B cell (primary cell): Measurements from ENCODE around the gene DLX1. TPM values are rescaled to one million over a fixed set of nuclear protein-coding genes. Genes with fewer than 3 reads are reported as not detected.

Experiments used
- ATAC-seq: fragments of 200-7000 bp; cut with Tn5 transposase; one replicate; pipeline ENCODE4 v1.10.0; 2021; ENCODE audit warnings: low read depth, mild to moderate bottlenecking, moderate number of reproducible peaks, moderate library complexity
- CTCF ChIA-PET: fragments of 350-600 bp; sonication (Branson Sonifier 250); formaldehyde crosslinking; loops from one replicate; lab custom pipeline; 2021; ENCODE audit warnings: antibody characterized with exemption, inconsistent platforms; lab: Charles Lee
- POLR2A ChIA-PET: fragments of 350-600 bp; sonication (Branson Sonifier 250); formaldehyde crosslinking; loops from one replicate; lab custom pipeline; 2021; ENCODE audit warnings: antibody characterized with exemption; lab: Charles Lee
- DNase-seq: peaks from one replicate; pipeline ENCODE4 v3.0.0; 2013
- H2AFZ ChIP-seq: 2 replicates; pipeline ENCODE4 v1.6.1; 2012; ENCODE audit warnings: mild to moderate bottlenecking, low read depth, low read length; ENCODE audit not compliant: insufficient read depth, poor library complexity, severe bottlenecking
- H3K27ac ChIP-seq, 2 donors: 1 replicate in 1 of 2; 2 replicates in 1 of 2; pipeline ENCODE4 v1.5.1; 2012 to 2013; ENCODE audit warnings: low read length in 2 of 2, mild to moderate bottlenecking in 2 of 2, moderate library complexity in 1 of 2
- H3K27me3 ChIP-seq, 4 experiments: fragments of 200-600 bp in 1 of 4; sonication (generic) in 1 of 4; replicated peaks in 1 of 4; 1 replicate in 2 of 4; 2 replicates in 2 of 4; pipeline versions ENCODE4 v1.6.1 to v1.7.0; 2013 to 2016; ENCODE audit warnings: low read length in 3 of 4, mild to moderate bottlenecking in 2 of 4, mixed read lengths in 1 of 4, moderate library complexity in 1 of 4; ENCODE audit not compliant: insufficient read depth in 4 of 4, control insufficient read depth in 3 of 4; ENCODE audit errors: control extremely low read depth in 1 of 4
- H3K36me3 ChIP-seq, 2 experiments: replicated peaks in 1 of 2; 1 replicate in 1 of 2; 2 replicates in 1 of 2; pipeline versions ENCODE4 v1.6.1 to v1.7.1; 2013; ENCODE audit warnings: low read length in 1 of 2; ENCODE audit not compliant: insufficient read depth in 2 of 2, control insufficient read depth in 1 of 2; ENCODE audit errors: control extremely low read depth in 1 of 2, extremely low read depth in 1 of 2
- H3K4me1 ChIP-seq, 2 donors: fragments of 200-600 bp in 1 of 2; sonication (generic) in 1 of 2; 1 replicate in 1 of 2; 2 replicates in 1 of 2; pipeline versions ENCODE4 v1.5.1 to v1.6.1; 2013 to 2017; ENCODE audit warnings: low read length in 2 of 2; ENCODE audit not compliant: control insufficient read depth in 2 of 2, insufficient read depth in 2 of 2
- H3K4me2 ChIP-seq: replicated peaks from 2 replicates; pipeline ENCODE3; 2012; ENCODE audit warnings: mild to moderate bottlenecking, low read depth, low read length; ENCODE audit not compliant: poor library complexity, severe bottlenecking
- H3K4me3 ChIP-seq, 5 experiments: fragments of 200-600 bp in 1 of 5; sonication (generic) in 1 of 5; 1 replicate in 3 of 5; 2 replicates in 2 of 5; pipeline versions ENCODE4 v1.5.1 to v1.7.0; 2011 to 2016; ENCODE audit warnings: low read length in 4 of 5, mild to moderate bottlenecking in 4 of 5, low read depth in 2 of 5, control low read depth in 1 of 5, moderate library complexity in 1 of 5; ENCODE audit not compliant: insufficient read depth in 1 of 5; ENCODE audit errors: control extremely low read depth in 1 of 5, extremely low read depth in 1 of 5
- H3K79me2 ChIP-seq: fragments of 200-600 bp; sonication (generic); one replicate; pipeline ENCODE4 v1.6.0; 2016; ENCODE audit warnings: low read length; ENCODE audit not compliant: control insufficient read depth, insufficient read depth
- H3K9ac ChIP-seq: fragments of 200-600 bp; sonication (generic); 2 replicates; pipeline ENCODE4 v1.6.1; 2017; ENCODE audit warnings: mild to moderate bottlenecking, low read length, moderate library complexity
- H3K9me3 ChIP-seq, 3 donors: one replicate each; pipeline versions ENCODE4 v1.6.1 to v1.7.1; 2013; ENCODE audit warnings: low read length in 2 of 3; ENCODE audit not compliant: control insufficient read depth in 2 of 3, insufficient read depth in 1 of 3; ENCODE audit errors: control extremely low read depth in 1 of 3
- H4K20me1 ChIP-seq: 2 replicates; pipeline ENCODE4 v1.6.0; 2012; ENCODE audit warnings: mild to moderate bottlenecking, low read length; ENCODE audit not compliant: insufficient read depth, control insufficient read depth, poor library complexity, severe bottlenecking
- H3K27ac Mint-ChIP-seq: one replicate; pipeline ENCODE4 v1.8.0; 2021; ENCODE audit warnings: mixed read lengths
- H3K27me3 Mint-ChIP-seq: one replicate; pipeline ENCODE4 v1.8.0; 2021; ENCODE audit warnings: mixed read lengths
- H3K4me1 Mint-ChIP-seq: one replicate; pipeline ENCODE4 v1.8.0; 2021; ENCODE audit warnings: mixed read lengths
- H3K4me3 Mint-ChIP-seq: one replicate; pipeline ENCODE4 v1.8.0; 2021; ENCODE audit warnings: mixed read lengths
- H3K9me3 Mint-ChIP-seq: one replicate; pipeline ENCODE4 v1.8.0; 2022; ENCODE audit warnings: mixed read lengths; ENCODE audit not compliant: insufficient read depth
- EZH2 ChIP-seq: IDR thresholded peaks from 2 replicates; pipeline ENCODE4 v1.6.1; 2012; ENCODE audit warnings: borderline replicate concordance, low read depth, mild to moderate bottlenecking, moderate library complexity, low read length; ENCODE audit not compliant: insufficient read depth, poor library complexity, severe bottlenecking
- WGBS: methylation state at CpG from one replicate; pipeline ENCODE4 v1.1.5; 2013; ENCODE audit warnings: missing lambda C conversion rate; ENCODE audit not compliant: insufficient coverage; 5-methylcytosine and 5-hydroxymethylcytosine counted together
- intact Hi-C: fragments of 100-400 bp; cut with micrococcal nuclease; formaldehyde crosslinking; loops from one replicate; pipeline ENCODE4 v1.10.0; 2022
- polyA plus RNA-seq: library from polyadenylated mRNA; depleted of rRNA; stranded (reverse); fragments of >200 nt; gene quantifications from 2 replicates; pipeline ENCODE4 v1.2.3, GENCODE V29; 2012
- total RNA-seq, 2 donors: library from RNA; stranded (reverse); fragments of 120-200 nt in 1 of 2; gene quantifications; 1 replicate in 1 of 2; 2 replicates in 1 of 2; pipeline versions ENCODE4 v1.2.3 to v1.2.4, GENCODE V29; 2013 to 2022
- TF ChIP-seq, protein P1 (sequence below): fragments of 200-600 bp; IDR thresholded peaks from one replicate; pipeline ENCODE4 v1.8.0; 2022; ENCODE audit warnings: antibody characterized with exemption, mild to moderate bottlenecking

The DLX1 gene
- total and polyA plus RNA-seq, 2 donors (not counting 1 experiment from before 2014, with no cell fraction given) = not detected

DNA sequence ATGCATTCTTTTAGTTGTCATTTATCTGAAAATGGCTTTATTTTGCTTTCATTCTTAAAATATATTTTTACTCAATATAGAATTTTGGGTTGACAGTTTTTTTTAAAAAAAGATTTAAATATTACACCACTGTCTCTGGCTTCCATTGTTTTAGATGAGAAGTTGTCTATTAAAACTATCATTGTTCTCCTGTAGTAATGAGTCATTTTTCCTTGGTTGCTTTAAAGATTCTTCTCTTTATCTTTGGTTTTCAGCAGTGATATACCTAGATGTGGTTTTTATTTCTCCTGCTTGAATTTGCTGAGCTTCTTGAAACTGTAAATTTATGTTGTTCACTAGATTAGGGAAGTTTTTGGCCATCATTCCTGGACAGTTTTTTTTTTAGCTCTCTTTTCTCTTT is 44.1 kb downstream of the DLX1 start:
- H3K27ac Mint-ChIP-seq = no peak overlapping the region
- Histone ChIP-seq H3K4me2 (no peak overlapping the region), H2AFZ (no peak overlapping the region), H3K9ac (no peak overlapping the region), H4K20me1 (no peaks in the 10 kb centered on the region), H3K27ac (no peak overlapping the region), H3K36me3 (no peaks in the 10 kb centered on the region), H3K79me2 (no peaks in the 10 kb centered on the region), H3K4me3 (no peak overlapping the region), H3K4me1 (no peaks in the 10 kb centered on the region), H3K27me3 (no peaks in the 10 kb centered on the region), H3K9me3 (no peaks in the 10 kb centered on the region)
- ATAC-seq (no peak), DNase-seq (no peak)
- no peak overlapping the region for H3K4me3 Mint-ChIP-seq
- H3K9me3 Mint-ChIP-seq = no peaks in the 10 kb centered on the region
- intact Hi-C loops = loop anchor here (5.0 kb wide), 1 partner anchor 317 kb away; no protein-coding TSS in a partner anchor
- CTCF ChIA-PET = interaction anchor here (0.7 to 3.9 kb wide), 3 partner anchors 15 to 426 kb away, joined by 4 to 18 read pairs (median 4); no protein-coding TSS in a partner anchor
- H3K4me1 Mint-ChIP-seq = no peaks in the 10 kb centered on the region
- no peak for TF ChIP-seq EZH2
- TF ChIP-seq, protein P1, sequence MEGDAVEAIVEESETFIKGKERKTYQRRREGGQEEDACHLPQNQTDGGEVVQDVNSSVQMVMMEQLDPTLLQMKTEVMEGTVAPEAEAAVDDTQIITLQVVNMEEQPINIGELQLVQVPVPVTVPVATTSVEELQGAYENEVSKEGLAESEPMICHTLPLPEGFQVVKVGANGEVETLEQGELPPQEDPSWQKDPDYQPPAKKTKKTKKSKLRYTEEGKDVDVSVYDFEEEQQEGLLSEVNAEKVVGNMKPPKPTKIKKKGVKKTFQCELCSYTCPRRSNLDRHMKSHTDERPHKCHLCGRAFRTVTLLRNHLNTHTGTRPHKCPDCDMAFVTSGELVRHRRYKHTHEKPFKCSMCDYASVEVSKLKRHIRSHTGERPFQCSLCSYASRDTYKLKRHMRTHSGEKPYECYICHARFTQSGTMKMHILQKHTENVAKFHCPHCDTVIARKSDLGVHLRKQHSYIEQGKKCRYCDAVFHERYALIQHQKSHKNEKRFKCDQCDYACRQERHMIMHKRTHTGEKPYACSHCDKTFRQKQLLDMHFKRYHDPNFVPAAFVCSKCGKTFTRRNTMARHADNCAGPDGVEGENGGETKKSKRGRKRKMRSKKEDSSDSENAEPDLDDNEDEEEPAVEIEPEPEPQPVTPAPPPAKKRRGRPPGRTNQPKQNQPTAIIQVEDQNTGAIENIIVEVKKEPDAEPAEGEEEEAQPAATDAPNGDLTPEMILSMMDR = no peak
- POLR2A ChIA-PET = interaction anchor here (0.7 kb wide), 1 partner anchor 1523 kb away, joined by 3 read pairs; no protein-coding TSS in a partner anchor
- peaks cover 4% of the 10 kb centered on the region for H3K27me3 Mint-ChIP-seq

DNA sequence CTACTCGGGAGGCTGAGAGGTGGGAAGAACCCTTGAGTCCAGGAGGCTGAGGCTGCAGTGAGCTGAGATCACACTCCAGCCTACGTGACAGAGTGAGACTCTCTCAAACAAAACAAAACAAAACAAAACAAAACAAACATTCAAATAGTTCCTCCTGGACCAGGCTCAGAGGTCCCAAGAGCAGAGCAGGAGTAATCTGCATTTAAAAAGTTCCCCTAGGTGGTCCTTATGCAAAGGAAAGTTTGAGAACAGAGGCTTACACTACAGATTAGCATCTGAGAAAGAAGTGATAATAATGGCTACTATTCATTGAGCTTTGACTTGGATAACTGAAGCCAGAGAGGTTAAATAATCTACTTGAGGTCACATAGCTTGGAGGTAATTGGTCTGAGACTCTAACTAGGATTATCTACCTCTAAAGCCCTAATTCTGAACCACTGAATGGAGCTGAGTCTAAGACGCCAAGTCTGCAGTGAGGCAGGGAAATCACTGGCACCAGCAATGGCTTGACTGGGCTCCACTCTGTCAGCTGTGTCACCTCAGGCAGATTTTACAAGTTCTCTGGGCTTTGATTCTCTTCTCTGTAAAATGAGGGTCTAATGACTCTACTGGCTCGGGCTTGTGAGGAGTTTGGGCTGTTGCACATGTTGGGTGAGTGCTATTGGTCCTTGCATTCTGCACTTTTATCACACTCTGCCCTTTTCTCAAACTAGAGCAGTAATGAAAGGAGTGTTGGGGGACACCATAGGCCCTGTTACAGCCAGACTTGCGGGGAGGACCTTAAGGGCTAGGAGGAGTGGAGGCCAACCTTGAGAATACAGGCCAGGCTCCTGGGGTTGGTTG is 46.6 kb downstream of the DLX1 start:
- no peak overlapping the region for H3K4me2 ChIP-seq
- WGBS = 91% methylated on average over 4 of the region's 5 CpGs

More for the DNA sequence above, 46.6 kb downstream of the DLX1 start:
- Histone ChIP-seq H3K9ac (no peak overlapping the region), H3K36me3 (no peaks in the 10 kb centered on the region), H3K27me3 (no peaks in the 10 kb centered on the region), H3K27ac (no peak overlapping the region), H3K79me2 (no peaks in the 10 kb centered on the region), H2AFZ (no peak overlapping the region), H4K20me1 (no peaks in the 10 kb centered on the region), H3K4me1 (no peaks in the 10 kb centered on the region), H3K9me3 (no peaks in the 10 kb centered on the region), H3K4me3 (no peak overlapping the region)
- H3K4me1 Mint-ChIP-seq = no peaks in the 10 kb centered on the region
- POLR2A ChIA-PET = no interaction called here
- intact Hi-C loops = no loop called here
- H3K27me3 Mint-ChIP-seq = peaks cover 15% of the 10 kb centered on the region
- TF ChIP-seq, protein P1 = no peak
- no peak for TF ChIP-seq EZH2
- ATAC-seq (no peak), DNase-seq (no peak)
- H3K27ac Mint-ChIP-seq = no peak overlapping the region
- CTCF ChIA-PET = no interaction called here
- no peaks in the 10 kb centered on the region for H3K9me3 Mint-ChIP-seq
- H3K4me3 Mint-ChIP-seq = no peak overlapping the region
